GM18526 (cell line): Measurements from ENCODE around the gene CCNA1.

Experiments
- POLR2A ChIP-seq: IDR thresholded peaks from 3 replicates; pipeline ENCODE4 v1.6.1; 2011; ENCODE audit not compliant: insufficient read length; ENCODE audit errors: extremely low read depth

CCNA1 gene

GRCh38 chr13:36432106-36432544, at the start of gene CCNA1:
TSS of gene CCNA1 (plus strand) at chr13:36432495. CDS start at chr13:36433057, 562 bp downstream.
- TF ChIP-seq POLR2A = no peak

- TF ChIP-seq POLR2A = no peak
These were observed 46.8 kb upstream of the CCNA1 start for GRCh38 chr13:36385489-36385888.

DNA sequence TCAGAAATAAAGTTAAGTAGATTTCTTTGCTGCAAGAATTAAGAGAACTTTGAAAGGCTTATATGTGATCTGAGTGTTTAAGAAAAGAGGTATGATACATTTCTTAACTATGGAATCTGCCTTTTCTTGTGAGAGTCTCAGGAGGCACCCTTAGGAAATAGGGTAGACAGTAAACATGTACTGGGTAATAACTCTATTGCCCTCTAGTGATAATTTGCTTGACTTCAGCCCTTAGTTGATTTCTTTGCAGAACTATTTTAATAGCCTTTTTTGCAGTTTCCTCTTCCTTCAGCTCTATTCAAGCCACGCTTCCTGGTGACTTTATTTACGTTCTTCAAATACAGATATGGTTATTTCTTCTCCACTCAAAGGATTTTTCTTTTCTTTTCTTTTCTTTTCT, 37.0 kb upstream of the CCNA1 start:
- TF ChIP-seq POLR2A = no peak

DNA sequence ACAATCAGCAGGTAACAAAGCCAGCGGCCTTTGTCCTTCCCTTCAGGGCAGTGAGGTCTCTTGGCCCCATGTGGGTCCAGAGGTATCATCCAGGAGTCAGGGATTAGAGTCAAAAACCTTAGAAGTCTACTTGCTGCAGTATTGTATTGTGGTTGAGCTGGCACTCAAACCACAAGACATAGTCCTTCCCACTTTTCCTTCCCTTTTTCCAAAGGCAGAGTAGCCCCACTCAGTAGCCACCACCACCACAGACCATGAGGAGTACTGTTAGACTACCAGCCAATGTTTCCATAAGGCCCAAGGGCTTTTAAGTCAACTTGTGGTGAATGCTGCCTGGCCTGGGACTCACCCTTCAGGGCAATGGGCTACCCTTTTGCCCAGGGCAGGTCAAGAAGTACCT, 27.1 kb upstream of the CCNA1 start:
- TF ChIP-seq POLR2A = no peak

- no peak for TF ChIP-seq POLR2A
These were observed 19.6 kb upstream of the CCNA1 start for GRCh38 chr13:36412736-36413135.

- TF ChIP-seq POLR2A = no peak
These were observed 19.1 kb upstream of the CCNA1 start for GRCh38 chr13:36413161-36413560.

- TF ChIP-seq POLR2A = no peak
These were observed 17.8 kb upstream of the CCNA1 start for GRCh38 chr13:36414461-36414860.

DNA sequence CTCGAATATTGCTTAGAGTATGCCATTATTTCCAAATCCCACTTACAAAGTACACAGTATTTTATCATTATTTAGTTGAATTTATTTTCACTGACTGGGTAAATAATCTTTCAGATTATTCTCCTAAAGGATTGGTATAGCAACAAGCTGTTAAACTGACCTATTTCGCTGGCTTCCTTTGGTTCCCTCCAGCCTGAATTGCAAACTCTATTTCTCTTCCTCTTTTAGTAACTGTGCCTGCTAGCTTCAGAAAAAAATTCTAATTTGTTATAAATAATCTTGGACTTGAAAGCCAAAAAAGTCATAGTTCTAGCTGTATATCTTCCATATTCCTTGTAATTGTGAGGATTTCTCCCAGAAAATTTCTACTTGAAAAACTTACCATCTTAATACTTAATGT, 15.0 kb upstream of the CCNA1 start:
- TF ChIP-seq POLR2A = no peak

- no peak for TF ChIP-seq POLR2A
These were observed 14.1 kb upstream of the CCNA1 start for GRCh38 chr13:36418022-36418805.

- TF ChIP-seq POLR2A = no peak
These were observed 11.8 kb upstream of the CCNA1 start for GRCh38 chr13:36420437-36420891.

DNA sequence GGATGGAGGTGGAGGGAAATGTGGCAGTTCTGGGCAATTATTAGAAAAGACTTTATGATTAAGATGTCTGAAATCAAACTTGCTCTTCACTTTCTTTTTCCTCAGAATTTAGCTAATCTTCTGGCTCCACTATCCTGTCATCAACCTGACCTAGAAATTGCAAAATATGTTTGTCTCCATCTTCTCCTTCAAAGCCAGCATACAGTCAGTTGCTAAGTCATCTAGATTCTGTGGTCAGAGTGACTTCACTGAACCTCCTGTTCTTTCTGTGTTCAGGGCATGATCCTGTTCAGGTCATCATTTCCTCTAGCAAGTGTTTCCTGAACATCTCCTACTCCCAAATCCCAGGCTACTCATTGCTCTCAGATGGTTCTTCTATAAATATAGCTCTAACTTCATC, 10.8 kb upstream of the CCNA1 start:
- TF ChIP-seq POLR2A = no peak

GRCh38 chr13:36428086-36428485, 4.2 kb upstream of the CCNA1 start:
- TF ChIP-seq POLR2A = no peak

GRCh38 chr13:36430247-36431203, 1.8 kb upstream of the CCNA1 start:
- no peak for TF ChIP-seq POLR2A

DNA sequence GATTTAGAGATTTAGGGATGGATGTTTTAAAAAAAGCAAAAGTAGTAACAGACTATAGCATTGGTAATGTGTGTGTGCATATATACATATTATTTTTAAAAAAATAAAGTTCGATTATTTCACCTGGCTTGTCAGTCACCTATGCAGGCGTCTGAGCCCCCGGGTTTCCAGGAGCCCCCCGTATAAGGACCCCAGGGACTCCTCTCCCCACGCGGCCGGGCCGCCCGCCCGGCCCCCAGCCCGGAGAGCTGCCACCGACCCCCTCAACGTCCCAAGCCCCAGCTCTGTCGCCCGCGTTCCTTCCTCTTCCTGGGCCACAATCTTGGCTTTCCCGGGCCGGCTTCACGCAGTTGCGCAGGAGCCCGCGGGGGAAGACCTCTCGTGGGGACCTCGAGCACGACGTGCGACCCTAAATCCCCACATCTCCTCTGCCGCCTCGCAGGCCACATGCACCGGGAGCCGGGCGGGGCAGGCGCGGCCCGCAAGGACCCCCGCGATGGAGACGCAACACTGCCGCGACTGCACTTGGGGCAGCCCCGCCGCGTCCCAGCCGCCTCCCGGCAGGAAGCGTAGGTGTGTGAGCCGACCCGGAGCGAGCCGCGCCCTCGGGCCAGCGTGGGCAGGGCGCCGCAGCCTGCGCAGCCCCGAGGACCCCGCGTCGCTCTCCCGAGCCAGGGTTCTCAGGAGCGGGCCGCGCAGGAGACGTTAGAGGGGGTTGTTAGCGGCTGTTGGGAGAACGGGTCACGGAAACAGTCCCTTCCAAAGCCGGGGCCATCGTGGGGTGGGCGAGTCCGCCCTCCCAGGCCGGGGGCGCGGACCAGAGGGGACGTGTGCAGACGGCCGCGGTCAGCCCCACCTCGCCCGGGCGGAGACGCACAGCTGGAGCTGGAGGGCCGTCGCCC, 840 bp upstream of the CCNA1 start:
- no peak for TF ChIP-seq POLR2A

- TF ChIP-seq POLR2A = no peak
These were observed 4.5 kb downstream of the CCNA1 start for GRCh38 chr13:36436811-36437210.
